HG03196 (cell line): ENCODE data around the gene RNF11.

Source experiments
- ATAC-seq: cut with Tn5 transposase; IDR thresholded peaks from one replicate; pipeline ENCODE4 v1.9.1; 2021; ENCODE audit not compliant: unreplicated experiment

Gene RNF11

GRCh38 chr1:51263147-51263877, 27.2 kb downstream of the RNF11 start:
- no peak for ATAC-seq

GRCh38 chr1:51264451-51264850, 28.4 kb downstream of the RNF11 start:
- ATAC-seq, result no peak

GRCh38 chr1:51265618-51266017, 29.5 kb downstream of the RNF11 start:
- ATAC-seq, result no peak

GRCh38 chr1:51266181-51266580, 30.1 kb downstream of the RNF11 start:
- ATAC-seq, result no peak

GRCh38 chr1:51266791-51267190, 30.7 kb downstream of the RNF11 start:
- no peak for ATAC-seq

- ATAC-seq, result peak; percentile 9
Measured at GRCh38 chr1:51268634-51269033, 32.6 kb downstream of the RNF11 start.

GRCh38 chr1:51270751-51271150, 34.7 kb downstream of the RNF11 start:
- no peak for ATAC-seq

GRCh38 chr1:51272916-51273315, 36.8 kb downstream of the RNF11 start:
- ATAC-seq, result no peak

- ATAC-seq, result no peak
Measured at GRCh38 chr1:51274676-51275075, 38.6 kb downstream of the RNF11 start.

GRCh38 chr1:51276286-51276685, 40.2 kb downstream of the RNF11 start:
- no peak for ATAC-seq

GRCh38 chr1:51280321-51280978, 44.4 kb downstream of the RNF11 start:
- no peak for ATAC-seq

GRCh38 chr1:51281807-51282206, 45.7 kb downstream of the RNF11 start:
- ATAC-seq, result no peak

- ATAC-seq, result no peak
Measured at GRCh38 chr1:51282605-51283004, 46.5 kb downstream of the RNF11 start.

- no peak for ATAC-seq
Measured at GRCh38 chr1:51283979-51284378, 47.9 kb downstream of the RNF11 start.

GRCh38 chr1:51284487-51284954, 48.4 kb downstream of the RNF11 start:
- peak; percentile 35 for ATAC-seq

GRCh38 chr1:51285055-51285454, 49.0 kb downstream of the RNF11 start:
- ATAC-seq, result peak; percentile 89

GRCh38 chr1:51287966-51288365, 51.9 kb downstream of the RNF11 start:
- ATAC-seq, result no peak

GRCh38 chr1:51288578-51288977, 52.5 kb downstream of the RNF11 start:
- no peak for ATAC-seq

- ATAC-seq, result no peak
Measured at GRCh38 chr1:51289676-51290488, 53.8 kb downstream of the RNF11 start.

GRCh38 chr1:51290489-51290847, 54.4 kb downstream of the RNF11 start:
- ATAC-seq, result no peak

GRCh38 chr1:51293898-51294515, 57.9 kb downstream of the RNF11 start:
- no peak for ATAC-seq
